HG03439 (cell line): Measurements from ENCODE around the gene GRIN3A.

Experiments
- ATAC-seq: cut with Tn5 transposase; IDR thresholded peaks from one replicate; pipeline ENCODE4 v1.9.1; 2021; ENCODE audit warnings: mild to moderate bottlenecking, moderate library complexity; ENCODE audit not compliant: unreplicated experiment

Gene GRIN3A

GRCh38 chr9:101706261-101706798 lies 32.1 kb downstream of the GRIN3A start:
- ATAC-seq: no peak

GRCh38 chr9:101705135-101705661 lies 33.2 kb downstream of the GRIN3A start:
- peak; percentile 73 for ATAC-seq

- ATAC-seq: no peak
These were observed 36.2 kb downstream of the GRIN3A start for GRCh38 chr9:101702257-101702656.

GRCh38 chr9:101693546-101694336 lies 44.7 kb downstream of the GRIN3A start:
- no peak for ATAC-seq

- ATAC-seq: no peak
These were observed 46.8 kb downstream of the GRIN3A start for GRCh38 chr9:101691657-101692056.

GRCh38 chr9:101689039-101689438 lies 49.4 kb downstream of the GRIN3A start:
- ATAC-seq: no peak

- no peak for ATAC-seq
These were observed 53.8 kb downstream of the GRIN3A start for GRCh38 chr9:101684665-101685064.

- ATAC-seq: no peak
These were observed 55.2 kb downstream of the GRIN3A start for GRCh38 chr9:101683236-101683635.

GRCh38 chr9:101677861-101678260 lies 60.6 kb downstream of the GRIN3A start:
- ATAC-seq: no peak

GRCh38 chr9:101675341-101675740 lies 63.1 kb downstream of the GRIN3A start:
- no peak for ATAC-seq

GRCh38 chr9:101674165-101674564 lies 64.3 kb downstream of the GRIN3A start:
- no peak for ATAC-seq

GRCh38 chr9:101673642-101674041 lies 64.8 kb downstream of the GRIN3A start:
- no peak for ATAC-seq

- no peak for ATAC-seq
These were observed 66.9 kb downstream of the GRIN3A start for GRCh38 chr9:101671567-101671966.

GRCh38 chr9:101668421-101668820 lies 70.0 kb downstream of the GRIN3A start:
- no peak for ATAC-seq

- ATAC-seq: no peak
These were observed 74.0 kb downstream of the GRIN3A start for GRCh38 chr9:101664453-101664852.

GRCh38 chr9:101652601-101653175 lies 85.8 kb downstream of the GRIN3A start:
- ATAC-seq: no peak

GRCh38 chr9:101650142-101650541 lies 88.3 kb downstream of the GRIN3A start:
- no peak for ATAC-seq

GRCh38 chr9:101648493-101648892 lies 90.0 kb downstream of the GRIN3A start:
- no peak for ATAC-seq

- no peak for ATAC-seq
These were observed 98.4 kb downstream of the GRIN3A start for GRCh38 chr9:101639785-101640665.

- ATAC-seq: no peak
These were observed 99.1 kb downstream of the GRIN3A start for GRCh38 chr9:101639311-101639710.

GRCh38 chr9:101636247-101636646 lies 102.2 kb downstream of the GRIN3A start:
- no peak for ATAC-seq
